ENCODE data around the gene FUT1. TPM values are rescaled to one million over a fixed set of nuclear protein-coding genes. Genes with fewer than 3 reads are reported as not detected.

FUT1 gene
- total and polyA plus RNA-seq, 10 of the 15 experiments (the other 5 are each of a cell fraction or from before 2014, with no cell fraction given): 0.01 TPM; not detected in 9

DNA sequence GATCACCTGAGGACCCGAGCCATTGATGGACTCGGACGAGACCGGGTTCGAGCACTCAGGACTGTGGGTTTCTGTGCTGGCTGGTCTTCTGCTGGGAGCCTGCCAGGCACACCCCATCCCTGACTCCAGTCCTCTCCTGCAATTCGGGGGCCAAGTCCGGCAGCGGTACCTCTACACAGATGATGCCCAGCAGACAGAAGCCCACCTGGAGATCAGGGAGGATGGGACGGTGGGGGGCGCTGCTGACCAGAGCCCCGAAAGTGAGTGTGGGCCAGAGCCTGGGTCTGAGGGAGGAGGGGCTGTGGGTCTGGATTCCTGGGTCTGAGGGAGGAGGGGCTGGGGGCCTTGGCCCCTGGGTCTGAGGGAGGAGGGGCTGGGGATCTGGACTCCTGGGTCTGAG is 3.8 kb upstream of the FUT1 start:
- in situ Hi-C loops (cut with MboI): no loop called here
- no peaks in the 10 kb centered on the region for H3K36me3 ChIP-seq (ENCODE audit: control insufficient read depth in 2 of 2, insufficient read depth in 2 of 2, low read length in 1 of 2)
- H4K20me1 ChIP-seq (ENCODE audit: control insufficient read depth, insufficient read depth): no peaks in the 10 kb centered on the region
- no peak for DNase-seq (ENCODE audit: low read depth, low spot score)
- intact Hi-C loops (cut with micrococcal nuclease; ENCODE audit: unreplicated experiment): no loop called here
- no peak overlapping the region for H2AFZ ChIP-seq (ENCODE audit: control insufficient read depth, low read depth, low read length)
- SMC1A ChIA-PET (ENCODE audit: uncharacterized antibody, unreplicated experiment): no interaction called here
- POLR2A ChIA-PET: no interaction called here
- H3K79me2 ChIP-seq (ENCODE audit: control insufficient read depth, insufficient read depth, low read length): no peaks in the 10 kb centered on the region
- H3K9me3 ChIP-seq (replicated peaks; ENCODE audit: control insufficient read depth, insufficient read depth, low read length): no peaks in the 10 kb centered on the region
- RAD21 ChIA-PET (ENCODE audit: unreplicated experiment): interaction anchor here (1.1 kb wide), 1 partner anchor 12 kb away, joined by 3 read pairs; no protein-coding TSS in a partner anchor
- TF ChIP-seq, protein P1, sequence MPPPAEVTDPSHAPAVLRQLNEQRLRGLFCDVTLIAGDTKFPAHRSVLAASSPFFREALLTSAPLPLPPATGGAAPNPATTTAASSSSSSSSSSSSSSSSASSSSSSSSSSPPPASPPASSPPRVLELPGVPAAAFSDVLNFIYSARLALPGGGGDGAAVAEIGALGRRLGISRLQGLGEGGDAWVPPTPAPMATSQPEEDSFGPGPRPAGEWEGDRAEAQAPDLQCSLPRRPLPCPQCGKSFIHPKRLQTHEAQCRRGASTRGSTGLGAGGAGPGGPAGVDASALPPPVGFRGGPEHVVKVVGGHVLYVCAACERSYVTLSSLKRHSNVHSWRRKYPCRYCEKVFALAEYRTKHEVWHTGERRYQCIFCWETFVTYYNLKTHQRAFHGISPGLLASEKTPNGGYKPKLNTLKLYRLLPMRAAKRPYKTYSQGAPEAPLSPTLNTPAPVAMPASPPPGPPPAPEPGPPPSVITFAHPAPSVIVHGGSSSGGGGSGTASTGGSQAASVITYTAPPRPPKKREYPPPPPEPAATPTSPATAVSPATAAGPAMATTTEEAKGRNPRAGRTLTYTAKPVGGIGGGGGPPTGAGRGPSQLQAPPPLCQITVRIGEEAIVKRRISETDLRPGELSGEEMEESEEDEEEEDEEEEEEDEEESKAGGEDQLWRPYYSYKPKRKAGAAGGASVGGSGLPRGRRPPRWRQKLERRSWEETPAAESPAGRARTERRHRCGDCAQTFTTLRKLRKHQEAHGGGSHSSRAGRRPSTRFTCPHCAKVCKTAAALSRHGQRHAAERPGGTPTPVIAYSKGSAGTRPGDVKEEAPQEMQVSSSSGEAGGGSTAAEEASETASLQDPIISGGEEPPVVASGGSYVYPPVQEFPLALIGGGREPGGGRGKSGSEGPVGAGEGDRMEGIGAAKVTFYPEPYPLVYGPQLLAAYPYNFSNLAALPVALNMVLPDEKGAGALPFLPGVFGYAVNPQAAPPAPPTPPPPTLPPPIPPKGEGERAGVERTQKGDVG (CRISPR knock-in tag; IDR thresholded peaks at IDR 0.05): no peak
- TF ChIP-seq, protein P2, sequence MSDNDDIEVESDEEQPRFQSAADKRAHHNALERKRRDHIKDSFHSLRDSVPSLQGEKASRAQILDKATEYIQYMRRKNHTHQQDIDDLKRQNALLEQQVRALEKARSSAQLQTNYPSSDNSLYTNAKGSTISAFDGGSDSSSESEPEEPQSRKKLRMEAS (IDR thresholded peaks at IDR 0.05; ENCODE audit: low read depth, low read length): no peak
- TF ChIP-seq, protein P3, sequence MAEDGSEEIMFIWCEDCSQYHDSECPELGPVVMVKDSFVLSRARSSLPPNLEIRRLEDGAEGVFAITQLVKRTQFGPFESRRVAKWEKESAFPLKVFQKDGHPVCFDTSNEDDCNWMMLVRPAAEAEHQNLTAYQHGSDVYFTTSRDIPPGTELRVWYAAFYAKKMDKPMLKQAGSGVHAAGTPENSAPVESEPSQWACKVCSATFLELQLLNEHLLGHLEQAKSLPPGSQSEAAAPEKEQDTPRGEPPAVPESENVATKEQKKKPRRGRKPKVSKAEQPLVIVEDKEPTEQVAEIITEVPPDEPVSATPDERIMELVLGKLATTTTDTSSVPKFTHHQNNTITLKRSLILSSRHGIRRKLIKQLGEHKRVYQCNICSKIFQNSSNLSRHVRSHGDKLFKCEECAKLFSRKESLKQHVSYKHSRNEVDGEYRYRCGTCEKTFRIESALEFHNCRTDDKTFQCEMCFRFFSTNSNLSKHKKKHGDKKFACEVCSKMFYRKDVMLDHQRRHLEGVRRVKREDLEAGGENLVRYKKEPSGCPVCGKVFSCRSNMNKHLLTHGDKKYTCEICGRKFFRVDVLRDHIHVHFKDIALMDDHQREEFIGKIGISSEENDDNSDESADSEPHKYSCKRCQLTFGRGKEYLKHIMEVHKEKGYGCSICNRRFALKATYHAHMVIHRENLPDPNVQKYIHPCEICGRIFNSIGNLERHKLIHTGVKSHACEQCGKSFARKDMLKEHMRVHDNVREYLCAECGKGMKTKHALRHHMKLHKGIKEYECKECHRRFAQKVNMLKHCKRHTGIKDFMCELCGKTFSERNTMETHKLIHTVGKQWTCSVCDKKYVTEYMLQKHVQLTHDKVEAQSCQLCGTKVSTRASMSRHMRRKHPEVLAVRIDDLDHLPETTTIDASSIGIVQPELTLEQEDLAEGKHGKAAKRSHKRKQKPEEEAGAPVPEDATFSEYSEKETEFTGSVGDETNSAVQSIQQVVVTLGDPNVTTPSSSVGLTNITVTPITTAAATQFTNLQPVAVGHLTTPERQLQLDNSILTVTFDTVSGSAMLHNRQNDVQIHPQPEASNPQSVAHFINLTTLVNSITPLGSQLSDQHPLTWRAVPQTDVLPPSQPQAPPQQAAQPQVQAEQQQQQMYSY (CRISPR knock-in tag; IDR thresholded peaks at IDR 0.05): no peak
- H3K9ac ChIP-seq (ENCODE audit: control insufficient read depth, insufficient read depth, low read length): no peak overlapping the region
- no peak overlapping the region for H3K4me2 ChIP-seq (ENCODE audit: control insufficient read depth, insufficient read depth)
- H3K27me3 ChIP-seq (replicated peaks in 1 of 2; ENCODE audit: control insufficient read depth in 2 of 2, insufficient read depth in 2 of 2, low read length in 1 of 2): peaks cover 2 to 6% of the 10 kb centered on the region in 2 experiments; a peak in 3 of 4 replicates
- BruUV-seq (replicated peaks): no TSS peak
- ATAC-seq: no peak
- H3K4me1 ChIP-seq (ENCODE audit: control insufficient read depth, insufficient read depth, low read length): no peaks in the 10 kb centered on the region
- no peak for FAIRE-seq
- CTCF ChIA-PET: no interaction called here
- 47% methylated on average over 11 of the region's 11 CpGs for WGBS (ENCODE audit: insufficient coverage, insufficient replicate concordance, low lambda C conversion rate, missing lambda C conversion rate)
- H3K4me3 ChIP-seq: no peak overlapping the region
- no peak overlapping the region for H3K27ac ChIP-seq (ENCODE audit: control insufficient read depth, insufficient read depth)

All from GM12878 (cell line).